DMS114 treated with DMSO at 0.1 percent for 48 hours (cell line): ENCODE measurements around the gene IMPG2.
"Not testable (repeated sequence)": the region's sequence is repeated elsewhere in the genome, so short reads cannot be mapped to it uniquely, and the experiment has no call there.

ENCODE experiments used
- DNase-seq: peaks from one replicate; lab custom pipeline; 2025; ENCODE audit not compliant: unreplicated experiment; lab: John Stamatoyannopoulos, UW

The IMPG2 gene

GRCh38 chr3:101320475-101320874 is at the start of gene IMPG2:
TSS of gene IMPG2 (minus strand) at chr3:101320575. CDS start at chr3:101320372, 203 bp downstream.
- no peak for DNase-seq

- DNase-seq = no peak
These were observed 42.0 kb upstream of the IMPG2 start for GRCh38 chr3:101362406-101362805.

GRCh38 chr3:101351829-101352228 is 31.5 kb upstream of the IMPG2 start:
- no peak for DNase-seq

- no peak for DNase-seq
These were observed 20.2 kb upstream of the IMPG2 start for GRCh38 chr3:101340591-101340990.

GRCh38 chr3:101333883-101334282 is 13.5 kb upstream of the IMPG2 start:
- DNase-seq = no peak

- DNase-seq = no peak
These were observed 8.8 kb upstream of the IMPG2 start for GRCh38 chr3:101329016-101329673.

GRCh38 chr3:101325393-101326134 is 5.2 kb upstream of the IMPG2 start:
- no peak for DNase-seq

GRCh38 chr3:101319531-101319930 is 844 bp downstream of the IMPG2 start:
- DNase-seq = no peak

GRCh38 chr3:101312545-101312944 is 7.8 kb downstream of the IMPG2 start:
- no peak for DNase-seq

GRCh38 chr3:101311676-101312075 is 8.7 kb downstream of the IMPG2 start:
- DNase-seq = no peak

GRCh38 chr3:101310978-101311375 is 9.4 kb downstream of the IMPG2 start:
- DNase-seq = no peak

- DNase-seq = not testable (repeated sequence)
These were observed 12.1 kb downstream of the IMPG2 start for GRCh38 chr3:101308147-101308772.

- no peak for DNase-seq
These were observed 16.5 kb downstream of the IMPG2 start for GRCh38 chr3:101303836-101304235.

GRCh38 chr3:101303089-101303731 is 17.2 kb downstream of the IMPG2 start:
- DNase-seq = no peak

GRCh38 chr3:101300073-101300472 is 20.3 kb downstream of the IMPG2 start:
- no peak for DNase-seq

- DNase-seq = no peak
These were observed 28.3 kb downstream of the IMPG2 start for GRCh38 chr3:101292027-101292426.

- no peak for DNase-seq
These were observed 32.1 kb downstream of the IMPG2 start for GRCh38 chr3:101288294-101288693.

GRCh38 chr3:101284757-101285156 is 35.6 kb downstream of the IMPG2 start:
- no peak for DNase-seq

- DNase-seq = no peak
These were observed 38.8 kb downstream of the IMPG2 start for GRCh38 chr3:101281521-101282030.

GRCh38 chr3:101279765-101280385 is 40.5 kb downstream of the IMPG2 start:
- no peak for DNase-seq

- DNase-seq = no peak
These were observed 41.2 kb downstream of the IMPG2 start for GRCh38 chr3:101279162-101279561.
